ENCODE data around the gene TSPAN14. TPM values are rescaled to one million over a fixed set of nuclear protein-coding genes. Genes with fewer than 3 reads are reported as not detected.
A peak's percentile ranks its signal among the peaks of the same experiment; 100 is the strongest.
"Not testable (repeated sequence)": the region's sequence is repeated elsewhere in the genome, so short reads cannot be mapped to it uniquely, and the experiment has no call there.

Gene TSPAN14
- polyA plus RNA-seq, 1 donor from 2014 or later = 45.0 TPM

DNA sequence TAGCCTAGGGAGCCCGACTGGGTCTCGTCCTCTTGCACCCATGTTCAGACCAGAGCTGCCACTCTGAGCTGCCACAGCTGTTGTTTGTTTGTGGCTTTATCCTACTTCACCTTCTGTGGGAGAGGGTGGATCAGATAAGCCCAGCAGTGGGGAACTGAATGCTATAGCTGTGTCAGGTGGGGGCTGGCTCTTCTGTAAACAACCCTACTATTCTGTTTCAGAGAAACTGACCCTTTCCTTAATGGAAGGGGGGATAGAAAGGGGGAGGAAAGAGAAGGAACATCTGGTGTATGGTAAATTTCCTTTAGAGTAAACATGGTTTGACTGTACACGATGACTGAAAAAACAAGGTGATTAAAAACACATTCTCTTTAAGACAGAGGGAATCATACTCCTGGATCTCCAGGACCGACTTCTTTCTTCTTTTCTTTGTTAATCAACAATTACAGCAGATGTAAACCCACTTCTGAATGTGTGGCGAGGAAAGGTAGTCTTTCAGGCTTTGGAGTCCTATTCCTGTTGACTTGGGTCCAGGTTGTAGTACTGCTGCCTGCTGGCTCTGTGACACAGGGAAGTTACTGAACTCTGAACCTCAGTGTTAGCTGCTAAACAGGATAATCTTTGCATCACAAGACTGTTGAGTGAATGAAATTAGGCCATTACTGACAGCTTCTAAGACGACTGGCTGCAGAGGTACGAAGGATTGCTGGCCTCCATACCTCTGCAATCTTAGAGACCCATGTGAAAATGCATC is 39.8 kb upstream of the TSPAN14 start:
- no peaks in the 10 kb centered on the region for H3K27me3 Mint-ChIP-seq
- peaks cover 3 to 9% (median 7%) of the 10 kb centered on the region in 3 donors for H3K4me1 Mint-ChIP-seq
- peaks cover 2% of the 10 kb centered on the region for H3K36me3 Mint-ChIP-seq
- no peaks in the 10 kb centered on the region for H3K9me3 Mint-ChIP-seq
- H3K4me3 Mint-ChIP-seq = peak overlapping the region in 1 of 4 donors; percentile 41
- peak overlapping the region in 1 of 3 donors; percentile 47 for H3K27ac Mint-ChIP-seq

DNA sequence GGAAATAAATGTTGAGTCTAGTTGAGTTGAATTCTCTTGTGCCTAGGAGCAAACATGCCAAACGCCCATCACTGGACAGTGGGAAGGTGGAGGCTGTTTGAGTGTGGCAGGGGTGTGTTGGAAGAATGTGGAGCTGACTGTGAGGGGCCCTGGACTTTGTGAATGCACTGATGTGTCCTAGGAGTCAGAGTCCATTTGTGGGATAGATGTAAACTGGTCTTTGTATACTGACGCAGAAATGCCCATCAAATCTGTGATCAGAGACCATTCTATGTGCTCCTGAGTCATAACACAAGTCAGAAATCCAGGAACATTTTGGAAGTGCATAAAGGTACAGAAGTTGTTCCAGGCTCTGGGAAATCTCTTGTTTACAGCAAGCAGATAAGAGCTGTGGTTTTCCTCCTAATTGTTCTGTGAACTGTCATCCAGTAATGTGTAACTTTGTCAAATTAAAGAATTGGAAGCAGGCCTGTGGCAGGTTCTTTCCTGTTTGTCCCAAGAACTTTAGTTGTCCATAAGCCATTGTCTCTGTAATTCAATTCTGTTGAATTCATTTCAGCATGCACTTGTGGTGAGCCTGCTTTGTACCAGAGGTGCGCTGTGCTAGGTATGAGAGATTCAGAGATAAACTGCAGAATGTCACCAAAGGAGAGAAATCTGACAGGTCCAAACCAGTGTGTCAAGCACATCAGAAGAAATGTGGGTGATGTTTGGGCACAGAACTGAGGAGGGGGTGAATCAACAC is 38.2 kb upstream of the TSPAN14 start:
- Mint-ChIP-seq H3K4me1 (peaks cover 5 to 15% (median 7%) of the 10 kb centered on the region in 3 donors), H3K36me3 (peaks cover 2% of the 10 kb centered on the region), H3K27me3 (no peaks in the 10 kb centered on the region), H3K4me3 (no peak overlapping the region), H3K27ac (peak overlapping the region in 2 of 3 donors; percentile 28 to 59), H3K9me3 (no peaks in the 10 kb centered on the region)

DNA sequence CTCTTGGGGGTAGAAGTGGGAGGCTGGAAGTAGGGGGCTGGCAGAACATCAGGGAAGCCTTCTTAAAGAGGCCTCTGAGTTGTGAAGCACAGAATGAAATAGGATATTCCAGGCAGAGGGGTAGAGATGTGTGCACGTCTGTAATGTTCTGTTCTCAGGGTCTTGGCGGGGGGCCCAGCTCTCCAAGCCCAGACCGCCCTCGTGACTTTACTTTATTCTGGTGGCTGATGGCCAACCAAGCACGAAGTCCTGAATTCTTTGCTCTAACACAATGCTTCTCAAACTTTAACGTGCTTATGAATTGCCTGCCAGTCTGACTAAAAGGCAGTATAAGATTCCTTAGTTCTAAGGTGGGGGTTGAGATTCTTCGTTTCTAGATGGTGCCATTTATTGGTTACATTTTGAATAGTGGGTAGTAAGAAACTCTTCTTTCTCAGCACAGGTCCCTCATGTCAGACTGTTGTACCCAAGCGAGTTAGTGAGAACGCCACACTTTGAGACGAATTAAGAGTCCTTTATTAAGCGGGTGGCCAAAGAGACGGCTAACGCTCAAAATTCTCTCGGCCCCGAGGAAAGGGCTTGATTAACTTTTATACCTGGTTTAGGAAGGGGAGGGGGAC is 37.5 kb upstream of the TSPAN14 start:
- peak overlapping the region in 1 of 3 donors; percentile 28 for H3K27ac Mint-ChIP-seq
- no peaks in the 10 kb centered on the region for H3K9me3 Mint-ChIP-seq
- H3K27me3 Mint-ChIP-seq = no peaks in the 10 kb centered on the region
- peaks cover 2% of the 10 kb centered on the region for H3K36me3 Mint-ChIP-seq
- peaks cover 10 to 18% (median 12%) of the 10 kb centered on the region in 3 donors for H3K4me1 Mint-ChIP-seq
- H3K4me3 Mint-ChIP-seq = no peak overlapping the region

DNA sequence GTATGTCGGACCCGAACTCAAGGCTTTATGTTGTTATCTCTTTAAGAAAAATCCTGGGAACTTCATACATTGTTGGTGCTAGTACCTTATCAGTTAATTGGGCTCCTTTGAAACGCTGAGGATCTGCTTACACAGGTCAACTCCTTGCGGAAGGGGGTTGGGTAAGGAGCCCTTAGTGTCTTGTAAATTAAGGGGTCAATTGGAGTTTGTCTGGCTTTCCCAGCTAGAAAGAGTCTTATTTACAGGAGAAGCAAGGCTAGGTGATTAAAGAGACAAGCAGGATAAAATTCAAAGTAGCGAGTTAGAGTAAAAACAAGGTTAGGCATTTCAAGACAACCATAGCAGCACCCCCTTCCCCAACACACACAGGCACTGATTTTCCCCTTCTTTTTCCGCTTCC is 36.9 kb upstream of the TSPAN14 start:
- H3K4me1 Mint-ChIP-seq = peaks cover 17 to 24% (median 19%) of the 10 kb centered on the region in 3 donors
- H3K27me3 Mint-ChIP-seq, H3K4me3 Mint-ChIP-seq, H3K27ac Mint-ChIP-seq, H3K36me3 Mint-ChIP-seq, H3K9me3 Mint-ChIP-seq: not testable (repeated sequence)

DNA sequence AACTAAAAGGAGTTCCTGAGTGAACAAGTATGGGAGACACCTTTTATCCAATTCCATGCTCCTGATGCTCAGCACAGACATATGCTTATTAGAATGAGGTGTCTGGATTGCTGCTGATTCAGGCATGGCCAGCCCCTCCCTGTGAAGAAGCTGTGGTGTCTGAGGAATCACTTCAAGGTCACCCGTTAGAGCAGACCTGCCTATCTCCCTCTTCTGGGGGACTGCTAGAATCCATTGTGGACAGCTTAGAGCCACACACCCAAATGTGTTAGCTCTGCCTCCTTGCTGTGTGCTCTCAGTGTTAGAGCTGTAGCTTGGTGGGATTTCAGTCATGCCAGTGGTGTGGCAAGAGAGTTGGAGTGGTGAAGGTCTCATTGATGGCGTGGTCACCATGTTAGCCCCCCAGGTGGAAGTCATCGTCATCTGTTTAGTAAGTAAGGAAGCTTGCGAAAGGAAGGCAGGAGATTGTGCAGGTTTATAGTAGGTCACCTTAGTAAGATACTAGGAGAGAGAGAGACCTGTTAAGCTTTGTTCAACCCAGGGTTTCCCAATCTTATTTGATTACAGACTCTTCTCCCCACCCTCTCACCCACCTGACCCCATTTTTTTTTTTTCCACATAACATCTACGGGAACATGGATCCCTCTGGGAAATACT is 32.9 kb upstream of the TSPAN14 start:
- peaks cover 16 to 22% (median 17%) of the 10 kb centered on the region in 3 donors for H3K4me1 Mint-ChIP-seq
- H3K9me3 Mint-ChIP-seq = no peaks in the 10 kb centered on the region
- peak overlapping the region in 1 of 3 donors; percentile 1 for H3K27ac Mint-ChIP-seq
- H3K36me3 Mint-ChIP-seq = no peaks in the 10 kb centered on the region
- no peaks in the 10 kb centered on the region for H3K27me3 Mint-ChIP-seq
- peak overlapping the region in 2 of 4 donors; percentile 57 to 79 for H3K4me3 Mint-ChIP-seq

DNA sequence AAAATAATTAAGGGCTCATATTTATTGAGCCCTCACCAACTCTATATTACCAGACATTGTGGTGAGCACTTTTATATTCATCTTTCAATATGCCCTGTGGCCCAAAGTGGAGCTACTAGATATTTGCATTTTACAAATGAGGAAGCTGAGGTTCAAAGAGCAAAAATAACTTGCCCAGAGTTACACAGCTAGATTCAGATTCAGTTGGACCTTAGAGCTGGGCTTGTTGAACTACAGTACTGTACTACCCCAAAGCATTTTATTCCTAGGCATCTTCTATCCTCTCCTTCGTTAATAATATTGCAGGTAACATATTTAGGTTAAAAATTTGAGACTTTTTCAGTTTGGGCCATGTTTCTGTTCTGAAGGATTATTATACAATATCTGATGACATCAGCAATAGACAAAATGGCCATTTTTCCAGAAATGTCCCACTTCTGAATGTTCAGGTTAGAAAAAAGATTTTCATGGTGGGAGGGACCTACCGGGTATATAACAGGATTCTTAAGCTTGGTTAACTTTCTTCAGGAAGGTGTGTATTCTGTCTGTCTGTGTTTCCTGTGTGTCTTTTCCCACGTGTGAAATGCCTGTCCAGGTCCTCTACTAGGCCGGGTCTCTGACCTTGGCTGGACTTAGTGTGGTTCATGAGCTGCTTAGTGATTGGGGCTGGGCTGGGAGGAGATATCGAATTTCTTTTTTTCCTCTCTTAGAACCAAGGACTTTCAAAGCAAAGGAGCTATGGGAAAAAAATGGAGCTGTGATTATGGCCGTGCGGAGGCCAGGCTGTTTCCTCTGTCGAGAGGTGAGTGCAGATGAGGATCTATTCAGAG is 32.2 kb upstream of the TSPAN14 start:
- Mint-ChIP-seq H3K27me3 (no peaks in the 10 kb centered on the region), H3K4me1 (peaks cover 16 to 22% (median 17%) of the 10 kb centered on the region in 3 donors), H3K36me3 (no peaks in the 10 kb centered on the region), H3K27ac (peak overlapping the region; percentile 1 to 54 (median 50)), H3K4me3 (peak overlapping the region in 2 of 4 donors; percentile 57 to 79), H3K9me3 (no peaks in the 10 kb centered on the region)

DNA sequence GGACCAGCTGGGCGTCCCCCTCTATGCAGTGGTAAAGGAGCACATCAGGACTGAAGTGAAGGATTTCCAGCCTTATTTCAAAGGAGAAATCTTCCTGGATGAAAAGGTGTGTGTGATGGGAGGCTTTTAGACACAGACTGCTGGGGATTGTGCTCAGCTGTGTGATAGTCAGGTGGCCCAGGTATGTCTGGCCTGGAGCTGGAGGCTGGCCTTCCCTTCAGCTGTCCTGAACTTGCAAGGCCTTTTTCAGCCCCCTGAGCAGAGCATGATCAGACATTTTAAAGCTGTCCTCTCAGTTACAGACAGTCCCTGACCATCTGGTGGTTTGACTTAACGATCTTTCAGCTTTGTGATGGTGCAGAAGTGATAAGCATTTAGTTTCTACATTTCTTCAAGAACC is 28.2 kb upstream of the TSPAN14 start:
- no peaks in the 10 kb centered on the region for H3K9me3 Mint-ChIP-seq
- H3K4me1 Mint-ChIP-seq = peaks cover 10 to 18% (median 16%) of the 10 kb centered on the region in 3 donors
- H3K36me3 Mint-ChIP-seq = peaks cover 6% of the 10 kb centered on the region
- peak overlapping the region in 1 of 3 donors; percentile 43 for H3K27ac Mint-ChIP-seq
- no peaks in the 10 kb centered on the region for H3K27me3 Mint-ChIP-seq
- no peak overlapping the region for H3K4me3 Mint-ChIP-seq

DNA sequence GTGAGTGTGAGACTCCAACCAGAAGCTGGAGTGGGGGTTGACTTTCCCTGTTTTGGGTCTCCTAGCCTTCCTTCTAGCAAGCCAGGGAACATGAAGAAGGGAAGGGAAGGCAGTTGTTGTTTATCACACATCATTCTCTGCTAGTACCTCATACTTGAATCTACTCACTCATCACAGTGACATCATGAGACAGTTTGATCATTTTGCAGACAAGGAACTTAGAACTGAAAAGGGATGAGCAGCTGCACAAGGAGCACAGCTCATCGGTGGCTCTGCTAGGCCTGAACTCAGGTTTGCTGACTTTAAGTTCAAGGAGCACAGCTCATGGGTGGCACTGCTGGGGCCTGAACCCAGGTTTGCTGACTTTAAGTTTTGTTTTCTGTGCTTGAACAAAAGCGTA is 26.6 kb upstream of the TSPAN14 start:
- H3K27ac Mint-ChIP-seq = no peak overlapping the region
- no peak overlapping the region for H3K4me3 Mint-ChIP-seq
- peaks cover 0 to 4% (median 4%) of the 10 kb centered on the region in 3 donors for H3K4me1 Mint-ChIP-seq
- H3K36me3 Mint-ChIP-seq = peaks cover 12% of the 10 kb centered on the region
- H3K27me3 Mint-ChIP-seq = no peaks in the 10 kb centered on the region
- no peaks in the 10 kb centered on the region for H3K9me3 Mint-ChIP-seq

DNA sequence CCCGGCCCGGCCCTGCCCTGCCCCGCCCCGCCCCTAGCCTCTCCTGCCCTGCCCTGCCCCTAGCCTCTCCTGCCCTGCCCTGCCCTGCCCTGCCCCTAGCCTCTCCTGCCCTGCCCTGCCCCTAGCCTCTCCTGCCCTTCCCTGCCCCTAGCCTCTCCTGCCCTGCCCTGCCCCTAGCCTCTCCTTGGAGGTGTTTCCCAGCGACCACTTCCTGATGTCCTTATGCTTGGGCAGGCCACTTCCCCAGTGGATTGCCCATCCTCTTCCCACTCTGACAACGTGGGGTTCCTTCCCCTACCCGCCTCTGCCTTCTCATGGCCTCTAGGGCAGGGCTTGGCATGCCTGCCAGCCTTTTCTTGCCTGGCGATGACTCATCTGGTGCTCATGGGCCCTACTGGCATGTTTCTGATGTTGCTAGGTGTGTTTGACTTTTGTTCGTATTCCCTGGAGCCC is 24.6 kb upstream of the TSPAN14 start:
- no peaks in the 10 kb centered on the region for H3K27me3 Mint-ChIP-seq
- peaks cover 0 to 2% (median 0%) of the 10 kb centered on the region in 3 donors for H3K4me1 Mint-ChIP-seq
- no peaks in the 10 kb centered on the region for H3K9me3 Mint-ChIP-seq
- H3K27ac Mint-ChIP-seq = no peak overlapping the region
- peaks cover 12% of the 10 kb centered on the region for H3K36me3 Mint-ChIP-seq
- no peak overlapping the region for H3K4me3 Mint-ChIP-seq

DNA sequence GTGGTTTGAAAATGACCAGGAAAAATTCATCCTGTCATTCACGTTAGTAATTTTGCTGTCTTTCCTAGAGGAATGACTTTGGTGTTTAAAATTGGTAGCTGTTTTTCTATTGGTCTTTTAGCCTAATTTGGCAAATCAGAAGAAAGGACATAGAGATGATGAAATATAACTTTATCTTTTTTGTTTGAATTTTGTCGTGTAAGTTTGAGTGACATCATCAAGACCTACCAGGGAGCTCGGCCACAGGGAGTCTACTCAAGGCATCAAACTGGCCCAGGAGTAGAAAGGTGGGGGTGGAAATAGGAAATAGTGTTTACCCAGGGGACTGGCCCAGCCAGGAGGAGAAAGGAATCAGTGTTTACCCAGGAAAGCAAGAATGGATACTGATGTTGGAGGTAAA is 21.0 kb upstream of the TSPAN14 start:
- Mint-ChIP-seq H3K4me1 (peaks cover 0 to 2% (median 0%) of the 10 kb centered on the region in 3 donors), H3K36me3 (peaks cover 13% of the 10 kb centered on the region)

DNA sequence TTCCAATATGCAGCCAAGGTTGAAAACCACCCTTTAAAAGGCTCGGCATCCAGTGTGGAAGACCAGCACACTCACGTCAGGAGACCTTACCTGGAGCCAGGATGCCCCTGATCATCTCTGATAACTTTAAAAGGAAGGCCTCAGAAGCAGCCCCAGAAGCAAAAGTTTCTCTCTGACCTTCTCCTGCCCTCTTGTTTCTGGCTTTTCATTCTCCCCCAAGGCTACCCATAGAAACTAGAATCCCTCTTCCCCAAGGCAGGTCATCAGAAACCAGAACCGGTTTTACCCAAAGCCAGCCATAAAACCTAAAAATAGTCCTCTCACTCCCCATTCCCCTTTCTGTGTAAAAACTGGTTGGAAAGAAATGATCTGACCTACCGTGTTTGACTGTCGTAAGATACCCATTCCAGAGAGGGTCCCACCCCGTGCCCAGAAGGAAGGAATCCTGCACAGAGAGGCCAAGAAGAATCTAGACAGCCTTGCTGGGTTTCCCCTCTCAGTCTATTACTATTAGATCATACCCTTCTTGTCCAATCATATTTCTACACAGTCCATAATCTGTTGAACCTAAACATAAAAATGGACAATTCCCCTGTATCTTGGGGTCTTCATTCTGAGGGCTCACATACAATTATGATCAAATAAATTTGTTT is 17.5 kb upstream of the TSPAN14 start:
- peaks cover 1% of the 10 kb centered on the region for H3K27me3 Mint-ChIP-seq
- H3K4me3 Mint-ChIP-seq = no peak overlapping the region
- no peaks in the 10 kb centered on the region for H3K4me1 Mint-ChIP-seq
- H3K9me3 Mint-ChIP-seq = no peaks in the 10 kb centered on the region
- no peak overlapping the region for H3K27ac Mint-ChIP-seq
- peaks cover 5% of the 10 kb centered on the region for H3K36me3 Mint-ChIP-seq

More for the DNA sequence above, 21.0 kb upstream of the TSPAN14 start:
- Mint-ChIP-seq H3K4me3 (no peak overlapping the region), H3K27me3 (peaks cover 1% of the 10 kb centered on the region), H3K27ac (no peak overlapping the region), H3K9me3 (no peaks in the 10 kb centered on the region)

DNA sequence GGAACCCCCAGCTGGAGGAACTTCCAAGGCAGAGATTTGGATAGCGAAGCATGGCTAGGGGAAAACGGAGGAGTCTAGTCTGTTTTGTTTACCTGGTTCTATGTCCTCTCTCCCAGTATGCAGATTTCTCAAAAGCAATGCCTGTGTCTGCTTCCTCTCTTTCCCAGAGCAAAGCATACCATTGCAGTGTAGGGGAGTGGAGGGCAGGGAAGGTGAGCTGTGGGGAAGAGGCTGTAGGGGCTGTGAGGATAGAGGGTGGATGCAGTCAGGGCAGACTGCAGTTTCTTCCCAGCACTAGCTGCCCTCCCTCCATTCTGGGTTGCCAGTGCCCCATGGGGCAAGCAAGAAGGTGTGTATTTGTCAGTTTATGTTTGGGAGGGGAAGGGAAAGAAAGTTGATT is 16.9 kb upstream of the TSPAN14 start:
- H3K27ac Mint-ChIP-seq = no peak overlapping the region
- peaks cover 1% of the 10 kb centered on the region for H3K27me3 Mint-ChIP-seq
- no peak overlapping the region for H3K4me3 Mint-ChIP-seq
- H3K9me3 Mint-ChIP-seq = no peaks in the 10 kb centered on the region
- no peaks in the 10 kb centered on the region for H3K4me1 Mint-ChIP-seq
- peaks cover 4% of the 10 kb centered on the region for H3K36me3 Mint-ChIP-seq

DNA sequence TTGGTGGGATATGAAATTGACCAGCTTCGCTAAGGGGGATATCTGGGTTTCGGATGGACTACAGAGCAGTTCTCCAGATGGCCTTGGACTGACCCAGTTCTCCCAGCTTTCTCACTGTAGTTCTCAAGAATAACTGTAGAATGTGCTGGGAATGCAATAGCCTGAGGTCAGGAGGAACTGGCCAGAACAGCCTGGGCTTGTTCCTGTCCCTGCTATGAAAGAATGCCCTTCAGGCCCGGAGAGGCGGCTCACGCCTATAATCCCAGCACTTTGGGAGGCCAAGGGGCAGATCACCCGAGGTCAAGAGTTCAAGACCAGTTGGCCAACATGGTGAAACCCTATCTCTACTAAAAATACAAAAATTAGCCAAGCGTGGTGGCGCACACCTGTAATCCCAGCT is 12.3 kb upstream of the TSPAN14 start:
- Mint-ChIP-seq H3K36me3 (peaks cover 2% of the 10 kb centered on the region), H3K4me1 (peaks cover 0 to 6% (median 2%) of the 10 kb centered on the region in 3 donors), H3K9me3 (no peaks in the 10 kb centered on the region), H3K27ac (no peak overlapping the region), H3K27me3 (peaks cover 1% of the 10 kb centered on the region), H3K4me3 (no peak overlapping the region)

DNA sequence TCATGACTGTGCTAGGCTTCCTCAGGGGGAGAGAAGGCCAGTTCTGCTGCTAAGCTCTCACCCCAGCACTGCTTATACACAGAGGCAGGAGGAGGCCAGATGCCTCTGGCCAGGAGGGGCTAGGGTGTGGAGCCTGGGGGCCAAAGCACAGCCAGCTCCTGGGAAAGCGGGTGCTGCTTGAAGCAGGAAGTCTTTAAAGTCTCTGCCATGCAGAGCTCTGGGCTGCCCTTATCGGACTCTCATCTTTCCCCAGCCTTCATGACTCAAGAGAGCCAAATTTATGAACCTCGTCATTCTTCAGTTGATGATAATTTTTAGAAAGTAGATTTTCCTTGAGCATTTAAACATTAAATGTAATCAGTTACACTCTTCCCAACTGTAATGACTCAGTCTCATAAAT is 11.2 kb upstream of the TSPAN14 start:
- Mint-ChIP-seq H3K4me3 (no peak overlapping the region), H3K9me3 (no peaks in the 10 kb centered on the region), H3K27ac (no peak overlapping the region)

More for the DNA sequence above, 11.2 kb upstream of the TSPAN14 start:
- peaks cover 0 to 6% (median 2%) of the 10 kb centered on the region in 3 donors for H3K4me1 Mint-ChIP-seq
- H3K27me3 Mint-ChIP-seq = peaks cover 1% of the 10 kb centered on the region
- H3K36me3 Mint-ChIP-seq = no peaks in the 10 kb centered on the region

Data from IgD-negative memory B cell (primary cell).